Trophoblast cell (in vitro differentiated cells and primary cell): ENCODE results near the gene REV1.

Experiments
- DNase-seq, 2 donors: peaks; one replicate each; pipeline ENCODE4 v3.0.0-alpha.2; 2016
- H2AFZ ChIP-seq: 2 replicates; pipeline ENCODE4 v1.6.1; 2013; ENCODE audit warnings: low read length, moderate library complexity, mild to moderate bottlenecking; ENCODE audit not compliant: insufficient read depth, poor library complexity
- H2AK5ac ChIP-seq: 2 replicates; pipeline ENCODE4 v1.6.1; 2013; ENCODE audit warnings: mild to moderate bottlenecking, low read length
- H2BK120ac ChIP-seq: 2 replicates; pipeline ENCODE4 v1.6.1; 2013; ENCODE audit warnings: low read length, mild to moderate bottlenecking, moderate library complexity; ENCODE audit not compliant: insufficient read depth, poor library complexity
- H2BK12ac ChIP-seq: 2 replicates; pipeline ENCODE4 v1.6.1; 2013; ENCODE audit warnings: mild to moderate bottlenecking, low read length, moderate library complexity
- H2BK5ac ChIP-seq: 2 replicates; pipeline ENCODE4 v1.6.1; 2013; ENCODE audit warnings: low read length, low read depth, moderate library complexity, mild to moderate bottlenecking; ENCODE audit not compliant: poor library complexity
- H3K14ac ChIP-seq: 2 replicates; pipeline ENCODE4 v1.6.1; 2013; ENCODE audit warnings: mild to moderate bottlenecking, low read length
- H3K18ac ChIP-seq: 2 replicates; pipeline ENCODE4 v1.6.1; 2013; ENCODE audit warnings: mild to moderate bottlenecking, low read length
- H3K23ac ChIP-seq: 2 replicates; pipeline ENCODE4 v1.6.1; 2013; ENCODE audit warnings: low read length
- H3K27ac ChIP-seq: 2 replicates; pipeline ENCODE4 v1.5.1; 2013; ENCODE audit warnings: low read depth, mild to moderate bottlenecking, inconsistent platforms, low read length, moderate library complexity
- H3K27me3 ChIP-seq: 2 replicates; pipeline ENCODE4 v1.6.1; 2013; ENCODE audit warnings: inconsistent platforms, mild to moderate bottlenecking, low read length, moderate library complexity; ENCODE audit not compliant: insufficient read depth
- H3K36me3 ChIP-seq, 2 experiments: 1 replicate in 1 of 2; 2 replicates in 1 of 2; pipeline ENCODE4 v1.6.1; 2013; ENCODE audit warnings: low read length in 2 of 2, mild to moderate bottlenecking in 2 of 2, moderate library complexity in 1 of 2; ENCODE audit not compliant: insufficient read depth in 2 of 2, control insufficient read depth in 1 of 2
- H3K4ac ChIP-seq: 2 replicates; pipeline ENCODE4 v1.6.1; 2013; ENCODE audit warnings: low read depth, mild to moderate bottlenecking, low read length, moderate library complexity
- H3K4me1 ChIP-seq, 2 experiments: 1 replicate in 1 of 2; 2 replicates in 1 of 2; pipeline ENCODE4 v1.6.1; 2013; ENCODE audit warnings: low read length in 2 of 2, mild to moderate bottlenecking in 2 of 2, moderate library complexity in 1 of 2; ENCODE audit not compliant: insufficient read depth in 2 of 2, control insufficient read depth in 1 of 2
- H3K4me2 ChIP-seq: 2 replicates; pipeline ENCODE4 v1.6.1; 2013; ENCODE audit warnings: inconsistent platforms, mild to moderate bottlenecking, low read length, moderate library complexity
- H3K4me3 ChIP-seq: 2 replicates; pipeline ENCODE4 v1.5.1; 2013; ENCODE audit warnings: mild to moderate bottlenecking, low read depth, low read length, inconsistent platforms
- H3K79me1 ChIP-seq: one replicate; pipeline ENCODE4 v1.6.1; 2013; ENCODE audit warnings: low read length
- H3K79me2 ChIP-seq: 2 replicates; pipeline ENCODE4 v1.6.1; 2013; ENCODE audit warnings: low read length, mild to moderate bottlenecking; ENCODE audit not compliant: control insufficient read depth, insufficient read depth, poor library complexity
- H3K9ac ChIP-seq: 2 replicates; pipeline ENCODE4 v1.6.1; 2013; ENCODE audit warnings: mild to moderate bottlenecking, low read length
- H3K9me3 ChIP-seq: 2 replicates; pipeline ENCODE4 v1.6.1; 2013; ENCODE audit warnings: low read depth, mild to moderate bottlenecking, control low read depth, inconsistent platforms, low read length; ENCODE audit not compliant: insufficient read depth
- H4K12ac ChIP-seq: 2 replicates; pipeline ENCODE4 v1.6.1; 2013; ENCODE audit warnings: low read depth, mild to moderate bottlenecking, low read length, moderate library complexity
- H4K8ac ChIP-seq: 2 replicates; pipeline ENCODE4 v1.6.1; 2013; ENCODE audit warnings: low read depth, mild to moderate bottlenecking, low read length, moderate library complexity
- H4K91ac ChIP-seq: one replicate; pipeline ENCODE4 v1.6.1; 2013; ENCODE audit warnings: low read depth, mild to moderate bottlenecking, low read length, moderate library complexity
- WGBS: extraction: QIAGEN DNeasy Blood & Tissue Kit; methylation state at CpG from one replicate; pipeline ENCODE4 v1.1.7; 2013; ENCODE audit warnings: missing lambda C conversion rate; ENCODE audit not compliant: insufficient read length, insufficient coverage; ENCODE audit errors: extremely low coverage; 5-methylcytosine and 5-hydroxymethylcytosine counted together

REV1 gene

DNA sequence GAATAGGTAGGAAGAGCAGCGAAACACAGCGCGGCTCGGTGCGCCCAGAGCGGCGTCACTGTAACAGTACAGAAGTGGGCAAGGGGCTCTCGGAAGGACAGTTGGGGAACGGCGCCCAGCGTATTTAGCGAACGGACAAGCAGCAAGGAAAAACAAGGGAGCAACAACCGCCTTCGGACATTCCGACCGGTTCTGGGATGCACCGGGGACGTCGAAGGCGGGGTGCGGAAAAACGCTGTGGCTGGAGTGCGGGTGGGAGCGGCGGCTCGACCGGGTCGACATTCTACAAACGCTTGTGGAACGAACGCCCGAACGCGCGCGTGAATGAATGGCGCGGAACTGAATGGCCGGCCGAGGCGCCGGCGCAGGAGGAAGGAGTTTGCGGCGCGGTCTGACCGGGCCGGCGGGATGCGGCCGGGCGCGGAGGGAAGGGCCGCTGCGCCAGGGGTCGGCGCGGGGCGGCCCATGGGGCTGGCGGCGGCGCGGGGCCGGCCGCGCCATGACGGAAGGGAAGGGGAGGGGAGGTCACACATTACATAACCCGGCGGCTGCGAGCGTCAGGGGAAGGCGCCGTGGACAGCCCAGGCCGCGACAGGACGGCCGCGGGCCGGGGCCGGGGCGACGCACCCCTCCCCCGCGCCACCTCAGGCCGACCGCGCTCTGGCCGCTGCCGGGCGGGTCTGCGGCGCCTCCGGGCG, 605 bp downstream of the REV1 start:
- DNase-seq, result peak; percentile 59 to 75
- H2BK120ac ChIP-seq, result peak overlapping the region; percentile 93
- H3K79me2 ChIP-seq, result peaks cover 11% of the 10 kb centered on the region
- peak overlapping the region; percentile 68 for H3K4me2 ChIP-seq
- H4K12ac ChIP-seq, result peak overlapping the region; percentile 97
- peak overlapping the region; percentile 94 for H2AFZ ChIP-seq
- H3K4me1 ChIP-seq, result peaks cover 0 to 2% of the 10 kb centered on the region in 2 experiments
- peaks cover 13% of the 10 kb centered on the region for H3K79me1 ChIP-seq
- peak overlapping the region; percentile 97 for H4K91ac ChIP-seq
- H3K23ac ChIP-seq, result no peak overlapping the region
- peak overlapping the region; percentile 91 for H3K14ac ChIP-seq
- peak overlapping the region; percentile 8 for H2BK12ac ChIP-seq
- H3K4ac ChIP-seq, result peak overlapping the region; percentile 94
- peak overlapping the region; percentile 96 for H3K18ac ChIP-seq
- H3K9ac ChIP-seq, result peak overlapping the region; percentile 86
- no peaks in the 10 kb centered on the region for H3K36me3 ChIP-seq
- H2BK5ac ChIP-seq, result peak overlapping the region; percentile 96
- WGBS, result no CpG with 5 or more reads among the region's 95 CpGs
- H2AK5ac ChIP-seq, result peak overlapping the region; percentile 18
- H4K8ac ChIP-seq, result peak overlapping the region; percentile 91
- H3K4me3 ChIP-seq, result peak overlapping the region; percentile 96
- no peaks in the 10 kb centered on the region for H3K27me3 ChIP-seq
- H3K9me3 ChIP-seq, result no peaks in the 10 kb centered on the region
- peak overlapping the region; percentile 97 for H3K27ac ChIP-seq

DNA sequence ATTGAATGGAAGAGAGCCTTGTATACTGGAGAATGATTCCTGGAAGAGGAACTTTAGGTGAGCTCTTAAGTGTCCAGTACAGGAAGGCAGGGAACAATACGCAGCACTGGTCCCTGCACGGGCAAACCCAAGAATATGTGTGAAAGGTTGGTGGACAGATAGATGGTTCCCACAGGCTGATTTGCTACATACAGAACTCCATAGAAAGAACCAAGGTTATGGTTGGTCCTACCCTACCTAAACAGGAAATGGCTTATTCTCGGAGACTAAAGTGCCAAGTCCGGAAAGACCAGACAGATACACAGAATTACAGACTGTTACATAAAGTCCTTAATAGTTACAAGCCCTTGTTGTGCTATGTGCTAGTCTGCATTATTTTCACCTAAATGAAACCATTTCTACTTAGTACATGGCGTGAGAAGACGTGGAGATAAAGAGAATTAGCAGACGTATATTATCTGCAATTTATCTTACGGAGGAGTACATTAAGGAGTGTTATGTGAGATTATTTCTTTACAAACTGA, 1.2 kb downstream of the REV1 start:
- no peak overlapping the region for H2BK12ac ChIP-seq
- H3K4me2 ChIP-seq, result peak overlapping the region; percentile 68
- no peak overlapping the region for H3K23ac ChIP-seq

DNA sequence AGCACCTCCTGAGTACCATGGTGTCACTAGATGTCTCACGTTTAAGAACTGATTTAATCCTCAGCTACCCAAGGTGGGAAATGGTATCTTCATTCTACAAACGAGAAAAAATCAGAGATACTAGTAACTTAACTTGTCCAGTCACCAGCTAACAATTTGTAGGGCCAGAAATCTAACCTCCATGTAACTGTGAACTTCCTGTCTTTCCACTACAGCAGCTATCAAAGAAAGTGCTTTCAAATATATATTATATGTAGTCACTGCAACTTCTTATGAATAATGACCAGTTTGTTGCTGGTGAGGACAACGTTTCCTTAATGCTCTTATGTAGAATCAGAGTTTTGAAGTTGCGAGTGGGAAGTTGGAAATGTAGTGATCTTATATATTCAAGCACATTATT, 1.9 kb downstream of the REV1 start:
- H3K79me2 ChIP-seq, result peaks cover 11% of the 10 kb centered on the region
- peaks cover 0 to 2% of the 10 kb centered on the region in 2 experiments for H3K4me1 ChIP-seq
- H3K9me3 ChIP-seq, result no peaks in the 10 kb centered on the region
- H2BK120ac ChIP-seq, result no peak overlapping the region
- H2AFZ ChIP-seq, result no peak overlapping the region
- no peak overlapping the region for H3K4me3 ChIP-seq
- H3K4me2 ChIP-seq, result no peak overlapping the region
- H2BK12ac ChIP-seq, result no peak overlapping the region
- no peak overlapping the region for H2AK5ac ChIP-seq
- no peaks in the 10 kb centered on the region for H3K27me3 ChIP-seq
- peaks cover 13% of the 10 kb centered on the region for H3K79me1 ChIP-seq
- no peak overlapping the region for H3K23ac ChIP-seq
- DNase-seq, result no peak
- WGBS, result no CpG with 5 or more reads among the region's 4 CpGs
- no peak overlapping the region for H4K91ac ChIP-seq
- no peak overlapping the region for H3K27ac ChIP-seq
- H3K4ac ChIP-seq, result no peak overlapping the region
- no peak overlapping the region for H4K12ac ChIP-seq
- H2BK5ac ChIP-seq, result no peak overlapping the region
- H4K8ac ChIP-seq, result no peak overlapping the region
- no peaks in the 10 kb centered on the region for H3K36me3 ChIP-seq
- no peak overlapping the region for H3K18ac ChIP-seq
- H3K14ac ChIP-seq, result no peak overlapping the region
- H3K9ac ChIP-seq, result no peak overlapping the region

More for the DNA sequence above, 1.2 kb downstream of the REV1 start:
- peak overlapping the region; percentile 96 for H2BK5ac ChIP-seq
- peak overlapping the region; percentile 94 for H2AFZ ChIP-seq
- peak overlapping the region; percentile 97 for H3K27ac ChIP-seq
- H3K9ac ChIP-seq, result no peak overlapping the region
- peak overlapping the region; percentile 91 for H4K8ac ChIP-seq
- H2BK120ac ChIP-seq, result peak overlapping the region; percentile 93
- H4K91ac ChIP-seq, result peak overlapping the region; percentile 97
- peaks cover 0 to 2% of the 10 kb centered on the region in 2 experiments for H3K4me1 ChIP-seq
- H3K14ac ChIP-seq, result peak overlapping the region; percentile 91
- peak overlapping the region; percentile 85 for H4K12ac ChIP-seq
- DNase-seq, result peak; percentile 13 to 47
- peaks cover 11% of the 10 kb centered on the region for H3K79me2 ChIP-seq
- H3K4ac ChIP-seq, result peak overlapping the region; percentile 94
- peak overlapping the region; percentile 96 for H3K4me3 ChIP-seq
- no peaks in the 10 kb centered on the region for H3K9me3 ChIP-seq
- H3K36me3 ChIP-seq, result no peaks in the 10 kb centered on the region
- H2AK5ac ChIP-seq, result peak overlapping the region; percentile 18
- H3K79me1 ChIP-seq, result peaks cover 13% of the 10 kb centered on the region
- no CpG with 5 or more reads among the region's 8 CpGs for WGBS
- peak overlapping the region; percentile 96 for H3K18ac ChIP-seq
- H3K27me3 ChIP-seq, result no peaks in the 10 kb centered on the region

DNA sequence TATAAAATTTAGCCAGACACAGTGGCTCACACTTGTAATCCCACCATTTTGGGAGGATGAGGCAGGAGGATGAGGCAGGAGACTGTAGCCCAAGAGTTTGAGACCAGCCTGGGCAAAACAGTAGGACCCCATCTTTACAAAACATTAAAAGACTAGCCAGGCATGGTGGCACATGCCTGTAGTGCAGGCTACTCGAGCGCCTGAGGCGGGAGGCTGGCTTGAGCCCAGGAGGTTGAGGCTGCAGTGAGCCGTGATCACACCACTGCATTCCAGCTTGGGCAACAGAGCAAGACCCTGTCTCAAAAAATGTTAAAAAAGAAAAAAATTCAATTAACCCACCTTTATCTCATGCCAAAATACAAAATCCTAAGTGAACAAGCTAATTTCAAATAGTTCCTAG, 4.0 kb downstream of the REV1 start:
- peak overlapping the region; percentile 46 for H3K18ac ChIP-seq
- H2BK5ac ChIP-seq, result peak overlapping the region; percentile 24
- no peak overlapping the region for H2AK5ac ChIP-seq
- H3K9me3 ChIP-seq, result no peaks in the 10 kb centered on the region
- H3K4me3 ChIP-seq, result no peak overlapping the region
- H4K8ac ChIP-seq, result no peak overlapping the region
- no peaks in the 10 kb centered on the region for H3K36me3 ChIP-seq
- no peak overlapping the region for H4K12ac ChIP-seq
- no peak overlapping the region for H4K91ac ChIP-seq
- H2AFZ ChIP-seq, result no peak overlapping the region
- no CpG with 5 or more reads among the region's 4 CpGs for WGBS
- no peaks in the 10 kb centered on the region for H3K27me3 ChIP-seq
- H3K79me1 ChIP-seq, result peaks cover 13% of the 10 kb centered on the region
- H3K23ac ChIP-seq, result no peak overlapping the region
- no peak overlapping the region for H2BK12ac ChIP-seq
- H3K14ac ChIP-seq, result no peak overlapping the region
- H3K4me2 ChIP-seq, result no peak overlapping the region
- no peak for DNase-seq
- H3K4me1 ChIP-seq, result peaks cover 0 to 7% of the 10 kb centered on the region in 2 experiments
- H3K4ac ChIP-seq, result peak overlapping the region; percentile 53
- H3K79me2 ChIP-seq, result peaks cover 17% of the 10 kb centered on the region
- H3K9ac ChIP-seq, result no peak overlapping the region
- no peak overlapping the region for H3K27ac ChIP-seq
- H2BK120ac ChIP-seq, result no peak overlapping the region
